NCI-H1930 (cell line): Measurements from ENCODE around the gene NPFFR1.
"Not testable (repeated sequence)": the region's sequence is repeated elsewhere in the genome, so short reads cannot be mapped to it uniquely, and the experiment has no call there.

Experiments used
- DNase-seq, 2 experiments: peaks; one replicate each; lab custom pipeline; 2025; lab: John Stamatoyannopoulos, UW

Gene NPFFR1

DNA sequence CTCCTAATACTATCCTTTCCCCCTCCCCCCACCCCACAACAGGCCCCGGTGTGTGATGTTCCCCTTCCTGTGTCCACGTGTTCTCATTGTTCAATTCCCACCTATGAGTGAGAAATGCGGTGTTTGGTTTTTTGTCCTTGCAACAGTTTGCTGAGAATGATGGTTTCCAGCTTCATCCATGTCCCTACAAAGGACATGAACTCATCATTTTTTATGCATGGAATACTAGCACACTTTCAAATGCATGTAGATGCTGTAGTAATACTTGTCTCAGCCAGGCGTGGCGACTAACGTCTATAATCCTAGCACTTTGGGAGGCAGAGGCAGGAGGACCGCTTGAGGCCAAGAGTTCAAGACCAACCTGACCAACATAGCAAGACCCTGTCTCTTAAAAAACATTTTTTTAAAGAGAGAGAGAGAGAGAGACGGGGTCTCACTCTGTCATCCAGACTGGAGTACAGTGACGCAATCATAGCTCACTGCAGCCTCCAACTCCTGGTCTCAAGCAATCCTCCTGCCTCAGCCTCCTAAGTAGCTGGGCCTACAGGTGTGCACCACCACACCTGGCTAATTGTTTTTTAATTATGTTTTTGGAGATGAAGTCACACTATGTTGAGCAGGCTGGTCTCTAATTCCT lies 60.9 kb downstream of the NPFFR1 start:
- not testable (repeated sequence) for DNase-seq

DNA sequence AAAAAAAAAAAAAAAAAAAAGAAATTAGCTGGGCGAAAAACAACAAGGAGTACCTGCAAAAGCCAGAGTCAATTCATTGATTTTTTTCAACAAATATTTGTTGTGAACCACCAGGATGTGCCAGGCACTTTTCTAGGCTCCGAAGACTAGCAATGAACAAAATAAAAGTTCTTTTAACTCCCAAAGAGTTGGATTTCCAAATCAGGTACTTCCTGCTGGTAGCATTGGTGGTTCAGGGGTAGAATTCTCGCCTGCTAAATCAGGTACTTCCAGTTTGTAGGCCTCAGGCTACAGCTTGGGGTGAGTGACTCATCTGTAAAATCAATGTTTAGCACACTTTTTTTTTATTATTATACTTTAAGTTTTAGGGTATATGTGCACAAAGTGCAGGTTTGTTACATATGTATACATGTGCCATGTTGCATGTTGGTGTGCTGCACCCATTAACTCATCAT lies 61.4 kb downstream of the NPFFR1 start:
- no peak for DNase-seq

GRCh38 chr10:70221030-70221429 lies 62.8 kb downstream of the NPFFR1 start:
- no peak for DNase-seq

DNA sequence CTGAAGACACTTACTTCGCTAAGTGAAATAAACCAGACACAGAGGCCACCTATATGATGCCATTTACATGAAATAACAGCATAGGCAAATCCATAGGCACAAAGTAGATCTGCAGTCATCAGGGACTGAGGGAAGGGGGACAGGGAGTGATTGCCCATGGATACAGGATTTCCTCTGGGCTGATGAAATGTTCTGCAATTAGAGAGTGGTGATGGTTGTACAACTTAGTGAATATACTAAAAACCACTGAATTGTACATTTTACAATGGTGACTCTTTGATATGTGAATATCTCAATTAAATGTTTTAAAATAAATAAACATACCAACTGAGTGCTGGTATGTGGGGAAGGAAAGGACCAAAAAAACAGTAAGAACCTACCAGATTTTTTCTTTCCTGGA lies 70.9 kb downstream of the NPFFR1 start:
- DNase-seq = peak in 1 of 2 experiments; percentile 3

DNA sequence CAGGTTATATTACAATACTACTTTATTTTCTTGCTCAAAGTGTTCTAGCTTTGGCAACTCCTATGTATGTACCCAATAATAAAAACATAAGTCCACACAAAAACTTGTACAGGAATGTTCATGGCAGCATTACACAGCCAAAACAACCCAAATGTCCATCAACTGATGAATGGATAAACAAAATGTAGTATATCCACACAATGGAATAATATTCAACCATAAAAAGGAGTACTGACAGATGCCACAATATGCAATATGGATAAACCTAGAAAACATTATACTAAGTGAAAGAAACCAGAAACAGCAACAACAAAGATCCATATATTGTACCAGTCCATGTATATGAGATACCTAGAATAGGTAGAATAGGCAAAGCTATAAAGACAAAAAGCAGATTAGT lies 71.5 kb downstream of the NPFFR1 start:
- DNase-seq = no peak

DNA sequence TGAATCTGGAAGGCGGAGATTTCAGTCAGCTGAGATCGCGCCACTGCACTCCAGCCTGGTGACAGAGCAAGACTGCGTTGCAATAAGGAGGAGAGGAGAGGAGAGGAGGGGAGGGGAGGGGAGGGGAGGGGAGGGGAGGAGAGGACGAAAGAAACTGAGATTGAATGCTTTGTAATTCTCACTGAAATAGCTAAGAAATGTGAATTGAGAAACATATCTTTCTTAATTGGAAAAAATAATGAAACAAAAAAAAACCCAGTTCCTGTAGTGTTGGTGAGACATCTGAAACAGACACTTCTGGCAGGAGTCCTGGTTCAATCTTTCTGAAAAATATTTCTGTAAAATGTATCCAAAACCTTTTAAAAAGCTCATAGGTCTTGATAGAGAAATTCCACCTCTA lies 77.0 kb downstream of the NPFFR1 start:
- DNase-seq = no peak

DNA sequence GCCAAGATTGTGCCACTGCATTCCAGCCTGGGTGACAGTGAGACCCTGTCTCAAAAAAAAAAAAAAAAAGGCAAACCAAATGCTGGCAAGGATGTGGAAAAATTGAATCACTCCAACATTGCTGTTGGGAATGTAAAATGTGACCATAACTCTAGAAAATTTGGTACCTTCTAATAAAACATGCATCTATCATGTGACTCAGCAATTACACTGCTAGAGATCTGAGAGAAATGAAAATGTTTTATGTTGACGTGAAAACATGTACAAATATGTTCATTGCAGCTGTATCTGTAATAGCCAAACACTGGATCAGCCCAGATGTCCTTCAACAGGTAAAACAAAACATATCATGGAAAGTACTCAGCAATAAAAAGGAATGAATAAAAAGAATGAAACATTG lies 82.7 kb downstream of the NPFFR1 start:
- DNase-seq = no peak

DNA sequence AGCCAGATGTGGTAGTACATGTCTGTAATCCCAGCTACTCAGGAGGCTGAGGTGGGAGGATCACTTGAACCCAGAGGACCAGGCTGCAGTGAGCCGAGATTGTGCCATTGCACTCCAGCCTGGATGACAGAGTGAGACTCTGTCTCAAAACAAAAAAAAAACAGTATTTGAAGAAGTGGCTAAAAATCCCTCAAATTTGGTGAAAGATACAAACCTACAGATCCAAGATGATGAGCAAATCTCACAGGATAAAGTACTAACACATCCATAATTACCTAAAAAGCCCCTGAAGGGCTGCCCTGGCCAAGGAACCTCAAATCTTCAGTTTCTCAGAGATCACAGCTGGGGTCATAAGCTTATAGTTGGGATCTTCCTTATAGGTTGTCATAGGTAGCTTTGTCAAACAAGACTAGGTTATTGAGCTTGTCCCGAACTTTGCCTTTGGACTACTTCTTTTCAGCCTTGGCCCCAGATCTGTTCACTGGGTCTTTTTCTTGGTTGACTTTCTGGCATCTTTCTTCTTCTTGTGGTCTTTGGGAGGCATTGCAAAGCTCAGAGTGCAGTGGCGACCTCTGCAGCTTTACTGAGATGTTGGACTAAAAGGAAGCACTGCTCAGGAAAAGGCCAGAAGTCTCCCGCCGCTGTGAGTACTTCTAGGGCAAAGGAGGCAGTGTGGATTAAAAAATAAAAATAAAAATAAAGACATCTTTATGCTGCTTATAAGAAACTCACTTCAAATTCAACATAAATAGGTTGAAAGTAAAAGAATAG lies 84.9 kb downstream of the NPFFR1 start:
- DNase-seq = no peak
